AG04449 (cell line): ENCODE results near the gene OR52D1.

Source experiments
- CTCF ChIA-PET: fragments of 350-600 bp; formaldehyde crosslinking; extraction: SDS; loops from one replicate; lab custom pipeline; 2021; ENCODE audit warnings: antibody characterized with exemption; lab: Yijun Ruan, JAX
- POLR2A ChIA-PET: fragments of 400-600, 350-600 bp; formaldehyde crosslinking; extraction: SDS; loops from one replicate; lab custom pipeline; 2020; ENCODE audit warnings: antibody characterized with exemption, inconsistent platforms; lab: Yijun Ruan, JAX
- DNase-seq: peaks from one replicate; pipeline ENCODE4 v3.0.0-alpha.2; 2010; ENCODE audit warnings: low read depth, low spot score
- H3K4me3 ChIP-seq: 2 replicates; pipeline ENCODE4 v1.5.1; 2011; ENCODE audit warnings: low read depth, mild to moderate bottlenecking, control low read depth, low read length
- CTCF ChIP-seq: IDR thresholded peaks from one replicate; pipeline ENCODE4 v1.5.1; 2011; ENCODE audit warnings: mild to moderate bottlenecking, moderate library complexity, low read length, control low read depth, inconsistent platforms; ENCODE audit not compliant: insufficient read depth; ENCODE audit errors: missing control alignments

OR52D1 gene

GRCh38 chr11:5488798-5489399, 414 bp downstream of the OR52D1 start:
- no peak overlapping the region for H3K4me3 ChIP-seq
- POLR2A ChIA-PET, result no interaction called here
- CTCF ChIA-PET, result interaction anchor here (1.4 kb wide), 1 partner anchor 13 kb away, joined by 5 read pairs; no protein-coding TSS in a partner anchor
- TF ChIP-seq CTCF, result no peak
- no peak for DNase-seq

GRCh38 chr11:5489576-5490357, 1.3 kb downstream of the OR52D1 start:
- ChIA-PET POLR2A (no interaction called here), CTCF (interaction anchor here (1.4 kb wide), 1 partner anchor 14 kb away, joined by 5 read pairs; no protein-coding TSS in a partner anchor)
- TF ChIP-seq CTCF, result no peak
- peak; percentile 7 for DNase-seq
- no peak overlapping the region for H3K4me3 ChIP-seq

- ChIA-PET POLR2A (no interaction called here), CTCF (interaction anchor here (1.4 kb wide), 1 partner anchor 23 kb away, joined by 5 read pairs; no protein-coding TSS in a partner anchor)
- no peak for DNase-seq
- TF ChIP-seq CTCF, result no peak
- H3K4me3 ChIP-seq, result no peak overlapping the region
These were observed 11.2 kb downstream of the OR52D1 start for GRCh38 chr11:5499671-5500070.

- H3K4me3 ChIP-seq, result no peak overlapping the region
- no peak for TF ChIP-seq CTCF
- no peak for DNase-seq
- ChIA-PET CTCF (no interaction called here), POLR2A (no interaction called here)
These were observed 11.9 kb downstream of the OR52D1 start for GRCh38 chr11:5500393-5500801.

- ChIA-PET CTCF (interaction anchor here (1.3 kb wide), 1 partner anchor 49 kb away, joined by 3 read pairs; no protein-coding TSS in a partner anchor), POLR2A (no interaction called here)
- H3K4me3 ChIP-seq, result no peak overlapping the region
- TF ChIP-seq CTCF, result no peak
- no peak for DNase-seq
These were observed 16.0 kb downstream of the OR52D1 start for GRCh38 chr11:5504403-5504921.
